NCI-H2227 treated with DMSO at 0.1 percent for 48 hours (cell line): ENCODE results near the gene ATG5.

Experiments
- DNase-seq: peaks from one replicate; lab custom pipeline; 2025; lab: John Stamatoyannopoulos, UW

Gene ATG5

DNA sequence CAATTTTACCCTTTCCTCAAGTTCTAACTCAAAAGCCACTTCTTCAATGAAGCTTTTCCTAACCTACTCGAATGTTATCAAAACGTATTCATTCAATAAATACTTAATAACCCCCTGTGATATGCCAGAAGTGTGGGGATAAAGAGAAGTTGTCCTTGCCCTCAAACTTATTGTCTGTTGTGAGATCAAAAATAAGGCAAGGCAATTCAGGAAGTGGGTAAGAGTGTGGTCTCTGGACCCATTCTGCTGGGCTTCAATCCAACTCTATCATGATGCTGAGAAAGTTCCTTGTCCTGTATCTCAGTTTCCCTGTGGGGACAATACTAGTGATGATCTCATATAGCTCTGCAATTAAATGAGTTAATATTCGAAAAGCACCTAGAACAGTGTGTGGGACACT lies 146.7 kb downstream of the ATG5 start:
- DNase-seq: no peak

DNA sequence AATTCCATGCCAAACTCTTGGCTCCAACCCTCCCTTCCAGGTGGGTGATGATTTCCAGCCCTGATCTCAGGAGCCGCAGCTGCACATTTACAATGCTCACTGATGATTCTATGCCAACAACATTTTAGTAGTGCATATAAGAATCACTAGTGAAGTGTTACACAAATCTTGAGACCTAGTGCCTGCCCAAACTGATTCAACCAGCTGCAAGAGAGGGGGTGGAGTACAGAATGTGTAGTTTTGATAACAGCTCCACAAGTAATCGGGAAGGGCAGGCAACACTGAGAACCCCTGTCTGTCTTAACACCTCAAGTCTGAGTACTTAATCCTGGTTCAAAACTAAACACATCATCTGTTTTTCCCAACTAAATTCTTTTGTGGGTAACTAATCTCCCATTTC lies 147.8 kb downstream of the ATG5 start:
- DNase-seq: no peak

DNA sequence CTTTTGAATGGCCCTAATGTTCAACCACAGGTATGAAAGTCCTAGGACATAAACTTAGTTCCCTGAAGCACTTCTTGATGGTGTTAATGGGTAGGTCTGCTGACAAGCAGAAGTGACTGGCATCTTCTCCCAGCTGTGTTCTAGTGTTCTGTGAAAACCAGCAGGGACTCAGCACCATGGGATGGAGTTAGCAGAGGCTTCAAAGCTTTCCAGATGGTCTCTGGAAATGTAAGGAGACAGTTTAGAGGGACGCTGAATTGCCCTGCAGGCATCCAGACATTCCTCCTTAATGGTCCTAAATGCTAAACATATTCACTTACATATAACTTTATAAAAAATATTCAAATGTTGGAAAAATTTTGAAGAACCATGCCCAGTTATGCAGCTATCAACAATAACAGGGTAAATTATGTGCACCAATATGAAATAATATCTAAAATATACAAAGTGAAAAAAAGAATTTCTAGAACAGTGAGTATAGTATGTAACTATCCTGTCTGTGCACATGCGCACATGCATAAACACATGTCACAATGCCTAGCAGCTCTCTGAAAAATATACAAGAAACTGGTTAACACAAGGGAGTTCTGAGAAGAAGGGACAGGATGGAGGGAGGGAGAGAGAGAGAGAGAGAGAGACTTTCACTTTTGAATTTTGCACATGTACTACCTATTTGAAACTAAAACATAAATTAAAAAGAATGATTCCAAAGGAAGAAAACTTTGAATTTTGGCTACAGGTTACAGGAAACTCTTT lies 152.3 kb downstream of the ATG5 start:
- no peak for DNase-seq

DNA sequence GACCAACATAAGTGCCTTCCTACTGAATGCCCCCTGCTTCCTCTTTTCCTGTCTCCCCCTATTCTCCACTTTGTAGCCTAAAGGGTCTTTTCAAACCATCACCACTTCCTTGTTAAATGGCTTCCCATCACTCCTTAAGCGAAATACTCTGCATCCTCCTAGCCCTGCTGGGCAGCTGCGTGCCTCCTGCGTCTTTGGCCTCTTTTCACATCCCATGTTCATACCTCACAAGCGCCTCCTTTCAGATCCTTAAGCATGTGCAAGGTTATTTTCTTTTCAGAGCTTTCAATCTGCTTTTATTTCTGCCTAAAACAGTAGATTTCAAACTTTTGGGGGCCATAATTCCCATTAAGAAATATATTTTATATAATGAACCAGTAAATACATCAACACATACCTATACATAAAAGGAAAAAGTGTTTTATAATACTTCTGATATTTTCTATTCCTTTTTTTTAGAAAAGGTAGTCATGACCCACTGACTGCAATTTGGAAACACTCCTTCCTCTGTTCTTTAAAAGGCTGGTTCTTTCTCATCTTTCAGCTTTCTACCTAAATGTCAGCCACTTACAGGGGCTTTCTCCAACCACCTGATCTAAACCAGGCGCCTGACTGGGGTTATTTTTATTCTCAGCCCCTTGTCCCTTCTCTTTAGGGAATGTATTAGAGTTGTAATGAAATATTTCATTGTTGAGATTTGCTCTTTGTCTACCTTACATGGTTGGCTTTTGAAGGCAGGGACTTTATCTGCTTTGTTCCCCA lies 155.3 kb downstream of the ATG5 start:
- no peak for DNase-seq

DNA sequence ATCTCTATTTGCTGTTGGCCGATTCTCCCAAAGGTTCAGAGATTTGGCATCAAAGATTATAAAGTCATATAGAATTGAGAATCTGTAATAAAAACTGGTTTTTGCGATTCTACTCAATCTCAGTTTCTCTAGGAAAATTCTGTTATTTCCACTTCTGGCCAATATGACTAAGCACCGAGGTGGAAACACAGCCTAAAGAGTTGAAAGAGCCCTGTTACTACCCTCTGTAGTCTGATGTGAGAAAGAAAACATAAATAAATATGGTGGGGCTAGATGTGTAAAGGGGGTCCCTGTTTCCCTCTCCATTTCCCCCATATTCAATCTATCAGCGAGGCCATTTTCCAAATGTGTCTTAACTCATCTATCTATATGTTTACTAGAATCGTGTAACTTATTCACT lies 156.0 kb downstream of the ATG5 start:
- DNase-seq: no peak

- peak; percentile 34 for DNase-seq
These were observed 157.3 kb downstream of the ATG5 start for GRCh38 chr6:106168097-106168888.

DNA sequence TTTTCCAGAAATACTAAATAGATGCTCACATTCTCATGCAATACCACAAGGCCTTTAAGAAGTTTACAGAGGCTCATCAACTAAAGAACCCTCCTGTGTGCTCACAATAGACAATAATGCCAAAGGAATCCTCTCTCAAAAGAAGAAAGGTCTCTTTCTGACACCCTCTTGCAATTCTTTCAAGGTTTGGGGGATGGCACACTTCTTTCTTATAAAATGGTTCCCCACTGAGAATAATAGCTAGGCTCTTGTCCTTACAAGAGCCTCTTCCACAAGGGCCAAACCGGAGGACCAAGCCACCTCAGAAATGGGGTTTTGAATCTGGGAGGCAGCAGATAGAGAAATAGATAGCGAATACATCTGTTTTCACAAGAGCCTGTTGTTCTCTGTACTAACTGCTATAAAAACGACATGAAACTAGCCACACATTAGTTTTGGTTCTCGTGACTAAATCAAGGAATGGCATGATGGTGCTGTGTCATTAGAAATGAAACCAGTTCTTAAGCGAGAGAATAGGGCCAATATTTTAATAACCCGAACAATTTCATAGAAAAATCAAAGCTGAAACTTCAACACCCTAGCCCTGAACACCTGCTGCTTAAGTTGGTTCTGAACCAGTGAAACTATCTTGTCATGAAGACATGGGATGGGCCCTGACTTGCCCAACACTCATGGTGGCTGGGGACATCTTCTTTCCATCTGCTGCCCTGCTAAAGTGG lies 158.3 kb downstream of the ATG5 start:
- peak; percentile 84 for DNase-seq

DNA sequence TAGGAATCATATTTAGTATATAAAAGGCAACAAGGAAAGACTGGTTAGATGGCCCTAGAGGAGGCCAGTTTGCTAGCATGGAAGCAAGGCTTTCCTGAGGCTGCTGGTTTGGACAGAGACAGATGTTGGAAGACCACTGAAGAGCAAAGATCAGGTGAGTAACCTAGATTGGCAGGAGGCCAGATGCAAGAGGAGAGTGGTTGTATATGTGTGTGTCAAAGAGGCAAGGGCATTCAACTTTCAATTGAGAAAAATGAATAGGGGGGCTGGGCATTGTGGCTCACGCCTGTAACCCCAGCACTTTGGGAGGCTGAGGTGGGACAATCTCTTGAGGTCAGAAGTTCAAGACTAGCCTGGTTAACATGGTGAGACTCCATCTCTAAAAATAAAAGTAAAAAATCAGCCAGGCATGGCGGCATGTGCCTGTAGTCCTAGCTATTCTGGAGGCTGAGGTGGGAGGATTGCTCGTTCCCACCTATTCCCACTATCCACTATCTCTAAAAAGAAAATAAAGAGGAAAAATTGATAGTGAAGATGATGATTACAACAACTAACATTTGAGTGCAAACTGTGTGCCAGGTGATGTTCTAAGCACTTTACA lies 159.6 kb downstream of the ATG5 start:
- DNase-seq: peak; percentile 12

DNA sequence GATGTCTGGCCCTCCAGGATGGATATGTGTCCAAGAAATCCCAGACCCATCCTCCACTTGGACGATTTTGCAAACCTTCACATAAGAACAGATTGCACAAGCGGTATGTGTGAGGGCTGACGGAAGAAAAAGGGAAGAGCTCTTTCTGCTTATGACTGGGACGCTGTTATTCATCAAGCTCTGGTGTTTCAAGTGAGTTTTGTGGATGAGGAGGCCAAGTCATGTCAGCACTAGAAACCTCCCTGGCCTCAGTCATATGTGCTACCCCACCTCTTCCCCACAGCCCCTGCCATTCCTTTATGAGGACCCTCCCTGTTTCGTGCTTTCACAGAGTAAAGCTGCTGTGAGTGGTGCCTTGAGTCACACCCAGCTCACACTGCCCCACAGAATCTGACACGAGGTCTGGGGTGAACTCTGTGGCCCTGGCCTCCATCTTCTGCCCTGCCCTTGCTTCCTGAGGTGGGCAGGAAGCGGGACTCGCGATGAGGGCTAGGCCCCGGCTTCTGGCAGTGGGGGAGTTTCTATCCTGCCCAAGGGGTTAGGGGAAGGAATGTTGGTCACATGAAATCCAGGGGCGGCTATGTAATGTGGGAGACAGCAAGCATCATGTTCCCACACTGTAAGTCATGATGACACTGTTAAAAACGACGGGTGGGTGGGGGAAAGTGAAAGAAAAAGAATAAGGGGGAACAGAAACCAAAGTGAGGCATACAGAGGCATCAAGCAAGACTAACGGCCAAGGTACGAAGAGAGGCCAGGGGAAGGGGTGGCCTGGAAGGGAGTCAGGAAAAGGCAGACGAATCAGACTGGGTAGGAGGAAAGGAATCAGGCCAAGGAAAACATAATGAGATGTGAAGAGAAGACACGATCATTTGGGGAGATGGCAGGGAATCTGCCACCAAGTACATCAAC lies 161.3 kb downstream of the ATG5 start:
- DNase-seq: no peak

GRCh38 chr6:106163446-106163965 lies 162.1 kb downstream of the ATG5 start:
- no peak for DNase-seq

DNA sequence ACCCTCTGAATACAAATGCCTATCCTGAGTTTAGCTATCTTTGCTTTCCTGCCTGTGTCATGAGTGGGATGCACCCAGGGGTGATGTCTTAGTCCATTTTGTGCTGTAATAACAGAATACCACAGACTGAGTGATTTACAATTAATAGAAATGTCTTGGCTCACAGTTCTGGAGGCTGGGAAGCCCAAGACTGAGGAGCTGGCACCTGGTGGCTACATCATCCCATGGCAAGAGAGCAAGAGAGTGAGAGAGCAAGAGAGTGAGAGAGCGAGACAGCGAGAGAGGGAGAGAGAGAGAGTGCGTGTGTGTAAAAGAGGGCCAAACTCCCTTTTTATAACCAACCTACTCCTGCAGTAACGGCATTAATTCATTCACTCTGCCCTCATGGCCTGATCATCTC lies 162.6 kb downstream of the ATG5 start:
- DNase-seq: no peak

DNA sequence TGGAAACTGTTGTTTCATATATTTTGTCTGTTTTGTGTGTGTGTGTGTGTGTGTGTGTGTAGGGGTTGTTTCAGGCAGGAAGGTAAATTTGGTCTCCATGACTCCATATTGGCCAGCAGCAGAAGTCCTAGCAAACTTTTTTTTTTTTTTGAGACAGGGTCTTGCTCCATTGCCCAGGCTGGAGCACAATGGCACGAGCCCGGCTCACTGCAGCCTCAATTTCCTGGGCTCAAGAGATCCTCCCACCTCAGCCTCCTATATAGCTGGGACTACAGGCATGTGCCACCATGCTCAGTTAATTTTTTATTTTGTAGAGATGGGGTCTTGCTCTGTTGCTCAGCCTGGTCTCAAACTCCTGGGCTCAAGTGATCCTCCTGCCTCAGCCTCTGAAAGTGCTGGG lies 163.7 kb downstream of the ATG5 start:
- no peak for DNase-seq

DNA sequence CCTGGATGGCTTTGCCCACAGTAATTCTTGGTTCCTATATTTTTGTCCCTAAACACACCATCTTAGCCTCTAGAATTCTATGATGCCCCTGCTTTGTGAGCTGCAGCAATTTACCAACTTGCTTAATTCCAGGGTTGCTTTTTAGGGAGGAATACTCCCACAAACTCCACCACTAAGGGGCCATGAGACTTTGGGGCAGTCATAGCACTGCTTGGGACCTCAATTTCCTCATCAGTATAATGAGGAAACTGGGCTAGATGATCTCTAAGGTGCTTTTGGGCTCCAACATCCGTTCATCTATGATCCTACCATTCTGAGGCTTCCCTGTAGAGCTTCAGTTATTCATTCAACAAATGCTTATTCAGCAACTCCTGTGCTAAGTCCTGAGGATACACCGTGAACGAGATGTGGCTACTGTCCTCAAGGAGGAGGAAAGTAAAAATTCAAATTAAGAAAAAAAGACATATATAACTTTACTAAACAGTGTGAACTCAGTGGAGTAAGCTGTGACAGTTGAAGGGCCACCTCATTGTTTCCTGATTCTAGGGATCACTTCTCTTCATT lies 164.2 kb downstream of the ATG5 start:
- DNase-seq: no peak

DNA sequence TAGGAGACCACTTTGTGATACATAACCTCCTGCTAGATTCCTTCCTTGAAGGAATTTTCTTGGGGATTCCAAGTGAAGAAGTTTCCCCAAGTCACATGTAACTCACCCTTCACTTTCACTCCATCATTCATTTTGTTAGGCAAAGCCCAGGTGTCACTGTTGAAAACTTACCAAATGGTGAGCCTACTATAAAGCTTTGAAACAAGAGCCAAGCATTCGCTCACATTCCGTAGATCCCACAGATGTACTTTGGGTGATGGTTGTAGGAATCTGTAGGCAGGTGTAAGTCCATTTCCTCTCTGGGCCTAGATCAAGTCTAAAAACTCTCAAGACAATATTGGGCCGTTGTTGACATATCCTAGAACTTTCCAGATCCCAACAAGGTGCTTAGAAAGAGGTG lies 165.4 kb downstream of the ATG5 start:
- DNase-seq: no peak

DNA sequence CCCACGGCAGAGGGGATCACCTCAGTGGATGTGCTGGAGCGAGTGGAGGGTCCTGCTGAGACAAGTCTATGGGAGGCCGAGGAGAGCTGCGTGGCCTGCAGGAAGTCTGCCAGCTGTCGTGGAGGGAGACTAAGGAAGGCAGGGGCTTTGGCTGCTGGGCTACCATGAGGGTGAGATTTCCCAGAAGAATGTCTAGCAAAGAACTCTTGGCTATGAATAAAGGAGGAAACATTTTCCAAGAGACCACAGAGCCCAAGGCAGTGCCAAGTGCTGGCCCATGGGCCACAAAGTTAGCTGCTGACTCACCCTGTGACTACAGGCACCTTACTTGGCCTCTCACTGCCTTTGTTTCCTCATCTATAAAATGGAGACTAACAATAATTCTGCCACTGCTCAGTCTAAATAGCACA lies 166.0 kb downstream of the ATG5 start:
- DNase-seq: no peak

DNA sequence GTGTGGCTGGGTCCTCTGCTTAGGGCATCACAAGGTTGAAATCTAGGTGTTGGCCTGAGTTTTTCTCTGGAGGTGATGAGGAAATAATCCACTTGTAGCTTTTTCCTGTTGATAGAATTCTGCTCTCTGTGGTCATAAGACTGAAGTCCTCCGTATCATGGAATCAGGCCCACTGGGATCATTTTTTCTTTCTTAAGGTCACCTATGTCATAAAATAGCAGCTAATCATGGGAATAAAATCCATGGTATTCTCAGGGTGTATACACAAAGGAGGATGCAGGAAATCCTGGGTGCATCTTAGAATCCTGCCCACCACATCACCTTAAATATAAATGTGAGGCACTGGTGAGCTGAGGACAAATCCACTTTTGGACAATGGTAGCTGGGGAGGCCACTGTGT lies 166.7 kb downstream of the ATG5 start:
- no peak for DNase-seq

DNA sequence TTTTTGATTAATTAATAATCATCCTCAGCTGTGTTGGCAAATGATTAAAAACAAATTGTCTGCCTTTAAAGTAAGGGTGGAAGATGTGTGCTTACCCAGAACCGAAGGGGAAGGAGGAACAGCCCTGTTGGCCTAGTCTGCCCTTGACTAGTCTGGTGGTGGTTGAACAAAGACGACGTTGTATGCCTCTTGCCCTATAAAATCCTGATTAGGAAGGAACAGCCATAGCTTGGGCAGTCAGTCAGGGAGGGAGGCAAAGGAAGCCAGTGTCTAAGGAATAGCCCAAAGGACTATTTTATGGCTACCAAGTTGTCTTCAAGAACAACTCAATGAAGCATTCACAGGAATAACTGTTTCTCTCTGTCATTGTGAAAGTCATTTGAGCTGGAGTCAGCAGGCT lies 168.7 kb downstream of the ATG5 start:
- no peak for DNase-seq

DNA sequence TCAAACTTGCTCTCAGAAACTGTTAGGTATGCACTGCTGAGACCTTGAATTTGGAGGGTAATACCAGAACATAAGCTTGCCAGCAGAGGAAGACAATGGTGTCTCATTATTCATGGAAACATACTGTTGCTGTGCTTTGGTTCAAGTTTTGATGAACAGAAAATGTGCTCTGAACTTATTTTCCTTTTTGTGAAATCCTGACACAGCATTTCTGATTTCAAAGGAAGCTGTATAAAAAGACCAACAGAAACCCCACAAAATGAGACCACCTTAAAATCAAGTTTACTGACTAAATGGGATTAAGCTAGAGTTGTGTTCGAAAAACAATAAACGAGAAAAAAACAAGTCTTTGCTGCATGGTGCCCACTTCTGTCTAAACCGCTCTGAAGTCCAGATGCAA lies 169.1 kb downstream of the ATG5 start:
- DNase-seq: no peak

DNA sequence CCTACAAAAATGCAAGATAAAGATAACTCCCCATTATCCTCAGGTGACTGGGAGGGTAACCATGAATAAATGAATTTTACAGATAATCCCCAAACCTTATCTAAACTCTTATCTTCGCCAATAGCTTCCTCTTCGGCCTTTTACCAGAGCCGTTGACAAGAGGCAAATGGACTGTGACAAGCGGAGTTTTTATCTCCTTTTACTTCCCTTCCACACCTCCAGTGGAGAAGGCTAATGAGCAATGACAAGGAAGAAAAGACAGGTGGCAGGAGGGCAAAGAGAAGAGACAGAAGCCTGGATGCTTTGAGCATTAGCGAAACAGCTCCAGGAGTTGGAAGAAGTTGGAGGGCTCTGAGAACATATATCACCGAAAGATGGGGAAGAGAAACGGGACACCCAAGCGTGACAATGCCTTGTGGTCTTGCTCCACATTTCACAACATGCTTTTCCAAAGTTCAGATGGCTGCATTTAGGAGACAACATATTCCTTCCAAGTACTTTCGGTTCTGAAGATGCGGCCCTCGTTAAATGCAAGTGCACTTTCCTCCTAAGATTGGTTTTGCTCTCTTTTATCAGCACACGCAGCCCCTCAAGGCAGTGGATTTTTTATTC lies 170.2 kb downstream of the ATG5 start:
- no peak for DNase-seq

DNA sequence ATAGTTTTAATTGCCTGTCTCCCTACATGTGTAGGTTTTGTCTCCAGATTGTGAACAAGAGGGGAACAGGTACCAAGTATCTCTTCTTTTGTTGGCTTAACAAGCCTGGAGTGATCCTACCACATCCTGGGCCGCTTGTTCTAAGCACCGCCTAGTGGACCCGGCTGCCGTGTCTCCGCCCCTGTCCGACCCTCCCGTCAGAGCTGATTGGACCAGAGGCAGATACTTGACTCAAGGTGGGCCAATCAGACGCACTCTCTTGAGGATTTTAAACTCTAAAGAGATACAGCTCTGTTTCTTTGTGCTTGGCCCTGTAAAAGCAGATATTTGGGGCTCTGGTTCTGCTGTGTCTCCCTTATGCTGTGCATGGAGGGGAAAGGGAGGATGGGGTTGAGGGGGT lies 171.2 kb downstream of the ATG5 start:
- DNase-seq: no peak
